HepG2 (cell line): Measurements from ENCODE around the gene RBM34. TPM values are rescaled to one million over a fixed set of nuclear protein-coding genes. Genes with fewer than 3 reads are reported as not detected.

Experiments used
- ATAC-seq: fragments of 200-7000 bp; cut with Tn5 transposase; 3 replicates; pipeline ENCODE4 v1.9.1; 2020; ENCODE audit warnings: mild to moderate bottlenecking, moderate library complexity
- BruUV-seq: library from RNA; stranded (reverse); fragments of 400-500 nt; replicated peaks from 2 replicates; lab custom pipeline; 2021; lab: Mats Ljungman, UMichigan
- CTCF ChIA-PET: fragments of 300-600 bp; formaldehyde crosslinking; extraction: SDS; loops from one replicate; lab custom pipeline; 2021; ENCODE audit warnings: low total read pairs, inconsistent platforms, low intra/inter-chr PET ratio; lab: Yijun Ruan, JAX
- POLR2A ChIA-PET: fragments of 350-600 bp; sonication (Branson Sonifier 250); formaldehyde crosslinking; loops from one replicate; lab custom pipeline; 2020; ENCODE audit warnings: antibody characterized with exemption, inconsistent platforms; lab: Yijun Ruan, JAX
- DNase-seq: peaks from one replicate; pipeline ENCODE4 v3.0.0-alpha.2; 2015; ENCODE audit warnings: low spot score
- FAIRE-seq: peaks from 3 replicates; lab custom pipeline; 2011; peaks lifted over from hg19 to GRCh38; lab: Jason Lieb, UNC
- H2AFZ ChIP-seq: one replicate; pipeline ENCODE4 v1.6.1; 2011; ENCODE audit warnings: low read length, inconsistent platforms
- H3K27ac ChIP-seq: fragments of 300-600 bp; 3 replicates; pipeline ENCODE4 v1.8.0; 2011; ENCODE audit warnings: mixed run types, mild to moderate bottlenecking, mixed read lengths, low read length, inconsistent platforms; ENCODE audit not compliant: insufficient read depth; ENCODE audit errors: extremely low read length
- H3K27me3 ChIP-seq, 2 experiments: fragments of 200-600 bp in 1 of 2; 2 replicates in 1 of 2; 3 replicates in 1 of 2; pipeline versions ENCODE4 v1.6.0 to v1.8.0; 2011; ENCODE audit warnings: low read length in 2 of 2, mild to moderate bottlenecking in 2 of 2, moderate library complexity in 2 of 2, inconsistent platforms in 1 of 2; ENCODE audit not compliant: insufficient read depth in 2 of 2, control insufficient read depth in 1 of 2
- H3K36me3 ChIP-seq, 2 experiments: fragments of 200-600 bp in 1 of 2; replicated peaks in 1 of 2; 2 replicates in 1 of 2; 3 replicates in 1 of 2; pipeline versions ENCODE4 v1.5.1 to v1.8.0; 2011; ENCODE audit warnings: low read length in 2 of 2, inconsistent platforms in 1 of 2; ENCODE audit not compliant: insufficient read depth in 2 of 2, control insufficient read depth in 1 of 2
- H3K4me1 ChIP-seq: 2 replicates; pipeline ENCODE4 v1.5.1; 2012; ENCODE audit warnings: low read length, inconsistent platforms; ENCODE audit not compliant: insufficient read depth
- H3K4me2 ChIP-seq: 2 replicates; pipeline ENCODE4 v1.6.0; 2011; ENCODE audit warnings: low read depth, low read length, inconsistent platforms
- H3K4me3 ChIP-seq, 3 experiments: fragments of 200-600 bp in 1 of 3; sonication (generic), shearing (Covaris generic) in 1 of 3; replicated peaks in 1 of 3; 2 replicates each; pipeline ENCODE4 v1.5.1; 2011 to 2016; ENCODE audit warnings: low read length in 3 of 3, inconsistent platforms in 2 of 3, low read depth in 2 of 3, mild to moderate bottlenecking in 2 of 3, control low read depth in 1 of 3, mixed read lengths in 1 of 3; ENCODE audit not compliant: insufficient read depth in 1 of 3
- H3K79me2 ChIP-seq: one replicate; pipeline ENCODE4 v1.6.1; 2011; ENCODE audit warnings: low read length, inconsistent platforms; ENCODE audit not compliant: insufficient read depth
- H3K9ac ChIP-seq: 2 replicates; pipeline ENCODE4 v1.6.0; 2011; ENCODE audit warnings: mild to moderate bottlenecking, low read depth, low read length, inconsistent platforms; ENCODE audit not compliant: insufficient read depth
- H3K9me3 ChIP-seq: 2 replicates; pipeline ENCODE4 v1.5.1; 2012; ENCODE audit warnings: mild to moderate bottlenecking, low read length
- H4K20me1 ChIP-seq: 2 replicates; pipeline ENCODE4 v1.6.0; 2011; ENCODE audit warnings: inconsistent platforms, mild to moderate bottlenecking, low read length, moderate library complexity; ENCODE audit not compliant: insufficient read depth
- HMG20A ChIP-seq: IDR thresholded peaks from 2 replicates; pipeline ENCODE4 v1.6.1; 2016; ENCODE audit warnings: borderline replicate concordance
- MIXL1 ChIP-seq: IDR thresholded peaks from 2 replicates; pipeline ENCODE4 v1.6.1; 2016
- MNT ChIP-seq: fragments of 450-650 bp; IDR thresholded peaks from 2 replicates; pipeline ENCODE4 v1.6.1; 2016
- PITX1 ChIP-seq: sonication (generic); formaldehyde crosslinking; IDR thresholded peaks from 2 replicates; pipeline ENCODE4 v1.5.1; 2020; ENCODE audit warnings: mild to moderate bottlenecking, missing genetic modification reagents
- POLR2AphosphoS5 ChIP-seq: IDR thresholded peaks from 2 replicates; pipeline ENCODE4 v1.6.1; 2012; ENCODE audit warnings: low read depth, low read length
- PRPF4 ChIP-seq: fragments of 200-400 bp; formaldehyde crosslinking; IDR thresholded peaks from 2 replicates; pipeline ENCODE4 v1.6.1; 2016; ENCODE audit warnings: low read length, low read depth; ENCODE audit not compliant: poor library complexity, severe bottlenecking
- REST ChIP-seq, 2 experiments: IDR thresholded peaks; 2 replicates each; pipeline ENCODE4 v1.6.1; 2011 to 2012; ENCODE audit warnings: low read length in 2 of 2, borderline replicate concordance in 1 of 2, low read depth in 1 of 2, mild to moderate bottlenecking in 1 of 2, moderate library complexity in 1 of 2
- SALL1 ChIP-seq: sonication (generic); formaldehyde crosslinking; IDR thresholded peaks from 2 replicates; pipeline ENCODE4 v1.8.0; 2022; ENCODE audit warnings: mild to moderate bottlenecking, missing genetic modification reagents
- SAP130 ChIP-seq: IDR thresholded peaks from 2 replicates; pipeline ENCODE4 v1.6.1; 2016; ENCODE audit warnings: low read depth
- SIN3B ChIP-seq: fragments of 150-350 bp; IDR thresholded peaks from 2 replicates; pipeline ENCODE4 v1.6.1; 2014; ENCODE audit warnings: low read length
- SP1 ChIP-seq, 2 experiments: fragments of 450-650 bp in 1 of 2; sonication (generic) in 1 of 2; formaldehyde crosslinking in 1 of 2; IDR thresholded peaks; 2 replicates each; pipeline versions ENCODE4 v1.4.0 to v1.6.1; 2016 to 2020; ENCODE audit warnings: missing genetic modification reagents in 1 of 2
- SP5 ChIP-seq: IDR thresholded peaks from 2 replicates; pipeline ENCODE4 v1.6.1; 2016; ENCODE audit warnings: low read depth, borderline replicate concordance
- ZNF552 ChIP-seq: sonication (generic); formaldehyde crosslinking; IDR thresholded peaks from 2 replicates; pipeline ENCODE4 v1.9.0; 2022; ENCODE audit warnings: missing genetic modification reagents, mild to moderate bottlenecking, borderline replicate concordance
- ZSCAN20 ChIP-seq: sonication (generic); formaldehyde crosslinking; IDR thresholded peaks from 2 replicates; pipeline ENCODE4 v1.4.0; 2020; ENCODE audit warnings: missing genetic modification reagents, mild to moderate bottlenecking, borderline replicate concordance
- WGBS: methylation state at CpG from one replicate; pipeline ENCODE4 v1.1.6; 2017; ENCODE audit warnings: low lambda C conversion rate; 5-methylcytosine and 5-hydroxymethylcytosine counted together
- in situ Hi-C: cut with HindIII; loops from 2 replicates; pipeline ENCODE4 v1.10.0; 2017; ENCODE audit warnings: low pct_unique_long_range_greater_than_20kb; ENCODE audit not compliant: extremely low pct_ligation_motif_present
- intact Hi-C: fragments of 100-400 bp; cut with micrococcal nuclease; formaldehyde crosslinking; loops from one replicate; pipeline ENCODE4 v1.10.0; 2022; ENCODE audit not compliant: unreplicated experiment
- polyA plus RNA-seq, 8 experiments: library from polyadenylated mRNA; depleted of rRNA in 3 of 8; stranded (reverse) in 7 of 8; unstranded in 1 of 8; fragments of >200 nt; fragmentation: Illumina TruSeq in 4 of 8; extraction: Trizol in 4 of 8; gene quantifications; 2 replicates each; pipeline versions ENCODE4 v1.2.1 to v1.2.3, GENCODE V29; 2011 to 2016; ENCODE audit warnings: low read depth in 4 of 8, missing spikeins in 1 of 8, mixed read lengths in 1 of 8; ENCODE audit not compliant: insufficient read depth in 1 of 8
- total RNA-seq, 5 experiments: library from RNA; depleted of rRNA; stranded (reverse); fragments of >200 nt; fragmentation: Illumina TruSeq; extraction: Trizol; gene quantifications; 2 replicates each; pipeline ENCODE4 v1.2.3, GENCODE V29; 2016; ENCODE audit warnings: low read depth in 1 of 5
- TF ChIP-seq, protein P1 (sequence below): sonication (generic); formaldehyde crosslinking; conservative IDR thresholded peaks from 2 replicates; pipeline ENCODE4 v1.4.0; 2020; ENCODE audit warnings: mild to moderate bottlenecking, missing genetic modification reagents, moderate library complexity

The RBM34 gene
- total and polyA plus RNA-seq, 2 of the 13 experiments (the other 11 are each of a cell fraction or from before 2014, with no cell fraction given): 34.7 to 73.0 TPM

GRCh38 chr1:235129774-235130570, 31.1 kb downstream of the RBM34 start:
- H3K4me1 ChIP-seq: peaks cover 43% of the 10 kb centered on the region
- ChIA-PET CTCF (no interaction called here), POLR2A (interaction anchor here (0.7 to 2.1 kb wide), 11 partner anchors 10 to 237 kb away, joined by 3 to 10 read pairs (median 4); partner anchors contain the start of genes RBM34 and TBCE)
- H3K9me3 ChIP-seq: no peaks in the 10 kb centered on the region
- FAIRE-seq: no peak
- no peak overlapping the region for H2AFZ ChIP-seq
- in situ Hi-C loops: no loop called here
- H4K20me1 ChIP-seq: peaks cover 25% of the 10 kb centered on the region
- no peaks in the 10 kb centered on the region; a peak in 1 of 5 replicates for H3K27me3 ChIP-seq
- H3K27ac ChIP-seq: peak overlapping the region; percentile 94
- H3K4me2 ChIP-seq: peak overlapping the region; percentile 61
- ATAC-seq: peak; percentile 26
- 43% methylated on average over 4 of the region's 4 CpGs for WGBS
- intact Hi-C loops: loop anchor here (5.0 kb wide), 1 partner anchor 32 kb away; the partner anchor contains the start of gene RBM34
- H3K36me3 ChIP-seq: peaks cover 4 to 28% of the 10 kb centered on the region in 2 experiments
- peaks cover 37% of the 10 kb centered on the region for H3K79me2 ChIP-seq
- H3K4me3 ChIP-seq: no peak overlapping the region; a peak in 1 of 6 replicates
- H3K9ac ChIP-seq: peak overlapping the region; percentile 99
- DNase-seq: peak; percentile 71
- no TSS peak for BruUV-seq
- TF ChIP-seq SAP130 (CRISPR knock-in tag) (peak; percentile 53), POLR2AphosphoS5 (peak; percentile 46; the same call in 1 of the 2 replicates), SP1 (IDR thresholded peaks at IDR 0.05) (no peak), SP1 (CRISPR knock-in tag; IDR thresholded peaks at IDR 0.05) (no peak), SIN3B (no peak), SALL1 (CRISPR knock-in tag) (peak; percentile 51; the same call in 1 of the 2 replicates), ZSCAN20 (CRISPR knock-in tag) (no peak), SP5 (peak; percentile 54; the same call in 1 of the 2 replicates), PRPF4 (no peak), REST (IDR thresholded peaks at IDR 0.05; ENCODE audit: borderline replicate concordance in 1 of 2, low read depth in 1 of 2, low read length in 2 of 2) (0 out of 4 replicates have a peak, but pooled peaks of 1 of the 2 experiments have one; percentile 7), ZNF552 (no peak), HMG20A (peak; percentile 58; the same call in 1 of the 2 replicates), PITX1 (CRISPR knock-in tag) (peak; percentile 93), MIXL1 (peak; percentile 90), MNT (no peak)
- TF ChIP-seq, protein P1, sequence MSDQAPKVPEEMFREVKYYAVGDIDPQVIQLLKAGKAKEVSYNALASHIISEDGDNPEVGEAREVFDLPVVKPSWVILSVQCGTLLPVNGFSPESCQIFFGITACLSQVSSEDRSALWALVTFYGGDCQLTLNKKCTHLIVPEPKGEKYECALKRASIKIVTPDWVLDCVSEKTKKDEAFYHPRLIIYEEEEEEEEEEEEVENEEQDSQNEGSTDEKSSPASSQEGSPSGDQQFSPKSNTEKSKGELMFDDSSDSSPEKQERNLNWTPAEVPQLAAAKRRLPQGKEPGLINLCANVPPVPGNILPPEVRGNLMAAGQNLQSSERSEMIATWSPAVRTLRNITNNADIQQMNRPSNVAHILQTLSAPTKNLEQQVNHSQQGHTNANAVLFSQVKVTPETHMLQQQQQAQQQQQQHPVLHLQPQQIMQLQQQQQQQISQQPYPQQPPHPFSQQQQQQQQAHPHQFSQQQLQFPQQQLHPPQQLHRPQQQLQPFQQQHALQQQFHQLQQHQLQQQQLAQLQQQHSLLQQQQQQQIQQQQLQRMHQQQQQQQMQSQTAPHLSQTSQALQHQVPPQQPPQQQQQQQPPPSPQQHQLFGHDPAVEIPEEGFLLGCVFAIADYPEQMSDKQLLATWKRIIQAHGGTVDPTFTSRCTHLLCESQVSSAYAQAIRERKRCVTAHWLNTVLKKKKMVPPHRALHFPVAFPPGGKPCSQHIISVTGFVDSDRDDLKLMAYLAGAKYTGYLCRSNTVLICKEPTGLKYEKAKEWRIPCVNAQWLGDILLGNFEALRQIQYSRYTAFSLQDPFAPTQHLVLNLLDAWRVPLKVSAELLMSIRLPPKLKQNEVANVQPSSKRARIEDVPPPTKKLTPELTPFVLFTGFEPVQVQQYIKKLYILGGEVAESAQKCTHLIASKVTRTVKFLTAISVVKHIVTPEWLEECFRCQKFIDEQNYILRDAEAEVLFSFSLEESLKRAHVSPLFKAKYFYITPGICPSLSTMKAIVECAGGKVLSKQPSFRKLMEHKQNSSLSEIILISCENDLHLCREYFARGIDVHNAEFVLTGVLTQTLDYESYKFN: peak; percentile 89
